HG02884 (cell line): Measurements from ENCODE around the gene ATP6V1F.

ENCODE experiments used
- ATAC-seq: cut with Tn5 transposase; IDR thresholded peaks from one replicate; pipeline ENCODE4 v1.9.1; 2021; ENCODE audit warnings: mild to moderate bottlenecking, moderate library complexity; ENCODE audit not compliant: unreplicated experiment

Gene ATP6V1F

DNA sequence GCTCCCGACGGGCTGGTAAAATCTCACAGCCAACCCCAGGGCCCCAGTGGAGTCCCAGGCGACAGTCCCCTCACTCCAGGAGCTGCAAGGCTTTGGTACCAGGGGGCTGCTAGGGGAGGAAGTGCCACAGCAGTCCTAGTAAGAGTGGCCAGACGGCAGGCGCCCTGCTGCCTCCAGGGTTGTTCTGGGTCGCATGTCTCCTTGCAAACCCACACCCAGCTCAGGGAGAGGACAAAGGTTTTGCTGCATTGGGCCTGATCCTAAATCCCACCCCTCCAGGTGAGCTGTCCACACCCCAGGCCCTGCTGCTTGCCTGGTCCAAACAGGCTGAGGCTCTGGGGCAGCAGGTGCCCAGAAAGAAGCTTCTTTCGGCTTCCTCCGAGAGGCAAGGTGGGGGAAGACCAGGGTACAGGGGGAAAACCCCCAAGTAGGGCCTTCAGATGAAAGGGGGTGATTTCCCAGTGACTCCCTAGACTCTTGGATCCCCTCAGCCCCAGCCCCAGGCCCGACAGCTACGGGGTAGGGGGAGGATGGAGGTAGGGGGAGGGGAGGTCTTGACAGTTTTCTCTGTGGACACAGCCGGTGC, 52.0 kb downstream of the ATP6V1F start:
- no peak for ATAC-seq

DNA sequence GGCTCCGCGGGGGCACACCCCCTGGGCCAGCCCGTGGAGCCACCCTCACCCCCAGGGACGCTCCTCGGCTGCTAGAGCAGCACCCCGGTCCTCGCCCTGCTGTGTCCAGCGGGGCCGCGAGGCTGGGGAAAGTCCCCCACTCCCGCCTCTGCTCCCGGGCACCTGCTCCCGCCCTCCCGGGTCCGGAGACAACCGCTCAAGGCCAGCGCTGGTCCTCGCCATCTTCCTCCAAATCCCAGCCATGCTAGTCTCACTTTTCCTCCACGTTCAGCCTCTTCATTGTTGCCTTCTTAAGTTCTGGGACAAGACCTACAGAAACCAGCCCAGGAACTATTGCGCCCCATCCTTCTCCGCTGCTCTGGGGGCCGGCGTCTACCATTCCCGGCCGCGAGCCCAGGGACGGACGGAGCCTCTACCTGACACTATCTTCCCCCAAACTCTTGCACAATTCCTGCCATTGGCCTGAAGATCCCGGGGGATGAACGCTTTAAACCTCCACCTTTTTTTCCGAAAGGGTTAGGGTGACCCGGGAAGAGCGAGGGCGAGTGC, 52.7 kb downstream of the ATP6V1F start:
- ATAC-seq, result no peak
